Skeletal muscle tissue (tissue), 4 donors: ENCODE measurements around the gene IL34. TPM values are rescaled to one million over a fixed set of nuclear protein-coding genes. Genes with fewer than 3 reads are reported as not detected.

Experiments
- H3K27ac ChIP-seq: one replicate; pipeline ENCODE4 v1.7.0; 2013; ENCODE audit warnings: mild to moderate bottlenecking, low read depth, low read length, inconsistent platforms
- H3K27me3 ChIP-seq, 3 donors: one replicate each; pipeline ENCODE4 v1.7.0; 2013; ENCODE audit warnings: low read length in 3 of 3; ENCODE audit not compliant: control insufficient read depth in 3 of 3, insufficient read depth in 3 of 3
- H3K36me3 ChIP-seq, 3 donors: one replicate each; pipeline ENCODE4 v1.7.0; 2013; ENCODE audit warnings: low read length in 3 of 3; ENCODE audit not compliant: control insufficient read depth in 3 of 3, insufficient read depth in 3 of 3
- H3K4me1 ChIP-seq, 3 donors: one replicate each; pipeline ENCODE4 v1.7.0; 2013; ENCODE audit warnings: low read length in 3 of 3, mild to moderate bottlenecking in 3 of 3; ENCODE audit not compliant: control insufficient read depth in 3 of 3, insufficient read depth in 3 of 3
- H3K4me3 ChIP-seq, 3 donors: one replicate each; pipeline ENCODE4 v1.7.0; 2013; ENCODE audit warnings: low read length in 3 of 3
- H3K9ac ChIP-seq, 3 donors: one replicate each; pipeline ENCODE4 v1.7.0; 2013; ENCODE audit warnings: low read length in 3 of 3, mild to moderate bottlenecking in 3 of 3, moderate library complexity in 2 of 3, low read depth in 1 of 3
- H3K9me3 ChIP-seq, 3 donors: one replicate each; pipeline ENCODE4 v1.7.0; 2013; ENCODE audit warnings: low read length in 3 of 3; ENCODE audit not compliant: control insufficient read depth in 3 of 3
- total RNA-seq: library from RNA; depleted of rRNA; stranded (reverse); fragments of >200 nt; gene quantifications from one replicate; pipeline ENCODE4 v1.2.3, GENCODE V29; 2014
- donor health status: Osteomylitis.

The IL34 gene
- total RNA-seq: 6.8 TPM

- H3K27ac ChIP-seq: peak within 1 kb of the TSS; percentile 68
- H3K4me1 ChIP-seq: peaks cover 12 to 15% (median 12%) of the 10 kb centered on the region in 3 donors
- peak within 1 kb of the TSS; percentile 57 to 62 (median 61) for H3K9ac ChIP-seq
- no peaks in the 10 kb centered on the region for H3K9me3 ChIP-seq
- no peaks in the 10 kb centered on the region for H3K36me3 ChIP-seq
- peak within 1 kb of the TSS in 2 of 3 donors; percentile 52 to 54 for H3K4me3 ChIP-seq
- no peaks in the 10 kb centered on the region for H3K27me3 ChIP-seq
These were observed at the start of gene IL34 for GRCh38 chr16:70646260-70647241. Gene IL34 (plus strand): TSS chr16:70646559. CDS start chr16:70646948, 389 bp downstream.

- Histone ChIP-seq H3K4me3 (no peak overlapping the region), H3K4me1 (peaks cover 0 to 5% (median 3%) of the 10 kb centered on the region in 3 donors), H3K27ac (no peak overlapping the region), H3K9ac (no peak overlapping the region), H3K27me3 (no peaks in the 10 kb centered on the region), H3K9me3 (no peaks in the 10 kb centered on the region), H3K36me3 (no peaks in the 10 kb centered on the region)
These were observed 49.1 kb upstream of the IL34 start for GRCh38 chr16:70597135-70597835.

- Histone ChIP-seq H3K9ac (no peak overlapping the region), H3K9me3 (no peaks in the 10 kb centered on the region), H3K36me3 (no peaks in the 10 kb centered on the region), H3K27me3 (no peaks in the 10 kb centered on the region), H3K27ac (no peak overlapping the region), H3K4me3 (no peak overlapping the region), H3K4me1 (peaks cover 0 to 4% (median 2%) of the 10 kb centered on the region in 3 donors)
These were observed 47.3 kb upstream of the IL34 start for GRCh38 chr16:70598937-70599503.

GRCh38 chr16:70600730-70601129 is 45.6 kb upstream of the IL34 start:
- no peak overlapping the region for H3K4me3 ChIP-seq
- peaks cover 0 to 6% (median 4%) of the 10 kb centered on the region in 3 donors for H3K4me1 ChIP-seq
- no peaks in the 10 kb centered on the region for H3K27me3 ChIP-seq
- H3K9me3 ChIP-seq: no peaks in the 10 kb centered on the region
- H3K9ac ChIP-seq: no peak overlapping the region
- H3K27ac ChIP-seq: no peak overlapping the region
- no peaks in the 10 kb centered on the region for H3K36me3 ChIP-seq

GRCh38 chr16:70601576-70602575 is 44.5 kb upstream of the IL34 start:
- Histone ChIP-seq H3K36me3 (no peaks in the 10 kb centered on the region), H3K4me3 (no peak overlapping the region), H3K27ac (no peak overlapping the region), H3K9me3 (no peaks in the 10 kb centered on the region), H3K27me3 (no peaks in the 10 kb centered on the region), H3K4me1 (peaks cover 0 to 6% (median 4%) of the 10 kb centered on the region in 3 donors), H3K9ac (no peak overlapping the region)

- no peaks in the 10 kb centered on the region for H3K27me3 ChIP-seq
- no peak overlapping the region for H3K4me3 ChIP-seq
These were observed 43.5 kb upstream of the IL34 start for GRCh38 chr16:70602831-70603230.

GRCh38 chr16:70604407-70605282 is 41.7 kb upstream of the IL34 start:
- H3K9me3 ChIP-seq: no peaks in the 10 kb centered on the region
- H3K27me3 ChIP-seq: no peaks in the 10 kb centered on the region
- peaks cover 0 to 7% (median 6%) of the 10 kb centered on the region in 3 donors for H3K4me1 ChIP-seq
- no peak overlapping the region for H3K4me3 ChIP-seq
- H3K9ac ChIP-seq: no peak overlapping the region
- H3K36me3 ChIP-seq: no peaks in the 10 kb centered on the region
- no peak overlapping the region for H3K27ac ChIP-seq

More at GRCh38 chr16:70602831-70603230, 43.5 kb upstream of the IL34 start:
- no peak overlapping the region for H3K9ac ChIP-seq
- no peaks in the 10 kb centered on the region for H3K9me3 ChIP-seq
- no peak overlapping the region for H3K27ac ChIP-seq
- H3K4me1 ChIP-seq: peaks cover 0 to 6% (median 4%) of the 10 kb centered on the region in 3 donors
- H3K36me3 ChIP-seq: no peaks in the 10 kb centered on the region

GRCh38 chr16:70605283-70605657 is 41.1 kb upstream of the IL34 start:
- Histone ChIP-seq H3K4me1 (peaks cover 2 to 12% (median 8%) of the 10 kb centered on the region in 3 donors), H3K27me3 (no peaks in the 10 kb centered on the region), H3K4me3 (no peak overlapping the region), H3K9ac (no peak overlapping the region), H3K9me3 (no peaks in the 10 kb centered on the region), H3K27ac (no peak overlapping the region), H3K36me3 (no peaks in the 10 kb centered on the region)
